Measurements from ENCODE around the gene NTN4. TPM values are rescaled to one million over a fixed set of nuclear protein-coding genes. Genes with fewer than 3 reads are reported as not detected.
"Not testable (repeated sequence)": the region's sequence is repeated elsewhere in the genome, so short reads cannot be mapped to it uniquely, and the experiment has no call there.

The NTN4 gene
- total RNA-seq, 1 donor from 2014 or later, result 0.13 TPM

DNA sequence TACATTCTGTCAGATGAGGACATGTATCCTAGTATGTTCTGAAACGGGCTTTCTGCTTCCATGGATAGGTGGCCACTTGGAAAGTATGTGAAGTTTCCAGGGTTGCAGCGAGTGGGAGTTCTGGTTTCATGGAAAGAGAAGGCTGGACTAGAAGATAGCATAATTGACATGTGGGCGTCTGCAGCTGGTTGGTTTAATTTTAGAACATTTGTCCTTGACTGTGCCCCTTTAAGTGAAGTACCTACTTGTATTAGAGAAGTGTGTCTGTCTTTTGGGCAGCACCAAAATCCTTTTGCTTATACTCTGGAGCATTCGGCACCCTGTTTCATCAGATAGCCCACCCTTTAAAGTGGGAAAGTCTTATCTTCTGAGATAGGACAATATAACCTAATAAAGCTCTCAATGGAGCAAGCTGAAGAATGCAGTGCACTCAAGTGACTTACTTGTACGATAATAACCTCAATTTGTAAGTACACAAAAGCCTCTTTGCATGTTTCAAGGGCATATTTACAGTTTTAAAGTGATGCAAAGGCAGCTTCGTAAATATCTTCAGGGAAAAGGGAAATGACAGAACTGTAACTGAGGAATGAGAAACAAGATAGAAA lies 35.2 kb downstream of the NTN4 start:
- H3K4me1 Mint-ChIP-seq (ENCODE audit: unreplicated experiment), result peaks cover 10% of the 10 kb centered on the region
- H3K4me3 Mint-ChIP-seq (ENCODE audit: unreplicated experiment), result no peak overlapping the region
- no peaks in the 10 kb centered on the region for H3K27me3 Mint-ChIP-seq (ENCODE audit: unreplicated experiment)
- H3K27ac Mint-ChIP-seq (ENCODE audit: unreplicated experiment), result no peak overlapping the region
- no peaks in the 10 kb centered on the region for H3K9me3 Mint-ChIP-seq (ENCODE audit: unreplicated experiment)
- H3K36me3 Mint-ChIP-seq (ENCODE audit: low read depth, unreplicated experiment), result no peaks in the 10 kb centered on the region
- DNase-seq (ENCODE audit: low spot score), result no peak
- TF ChIP-seq, protein P1, sequence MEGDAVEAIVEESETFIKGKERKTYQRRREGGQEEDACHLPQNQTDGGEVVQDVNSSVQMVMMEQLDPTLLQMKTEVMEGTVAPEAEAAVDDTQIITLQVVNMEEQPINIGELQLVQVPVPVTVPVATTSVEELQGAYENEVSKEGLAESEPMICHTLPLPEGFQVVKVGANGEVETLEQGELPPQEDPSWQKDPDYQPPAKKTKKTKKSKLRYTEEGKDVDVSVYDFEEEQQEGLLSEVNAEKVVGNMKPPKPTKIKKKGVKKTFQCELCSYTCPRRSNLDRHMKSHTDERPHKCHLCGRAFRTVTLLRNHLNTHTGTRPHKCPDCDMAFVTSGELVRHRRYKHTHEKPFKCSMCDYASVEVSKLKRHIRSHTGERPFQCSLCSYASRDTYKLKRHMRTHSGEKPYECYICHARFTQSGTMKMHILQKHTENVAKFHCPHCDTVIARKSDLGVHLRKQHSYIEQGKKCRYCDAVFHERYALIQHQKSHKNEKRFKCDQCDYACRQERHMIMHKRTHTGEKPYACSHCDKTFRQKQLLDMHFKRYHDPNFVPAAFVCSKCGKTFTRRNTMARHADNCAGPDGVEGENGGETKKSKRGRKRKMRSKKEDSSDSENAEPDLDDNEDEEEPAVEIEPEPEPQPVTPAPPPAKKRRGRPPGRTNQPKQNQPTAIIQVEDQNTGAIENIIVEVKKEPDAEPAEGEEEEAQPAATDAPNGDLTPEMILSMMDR (IDR thresholded peaks at IDR 0.05; ENCODE audit: unreplicated experiment), result no peak

DNA sequence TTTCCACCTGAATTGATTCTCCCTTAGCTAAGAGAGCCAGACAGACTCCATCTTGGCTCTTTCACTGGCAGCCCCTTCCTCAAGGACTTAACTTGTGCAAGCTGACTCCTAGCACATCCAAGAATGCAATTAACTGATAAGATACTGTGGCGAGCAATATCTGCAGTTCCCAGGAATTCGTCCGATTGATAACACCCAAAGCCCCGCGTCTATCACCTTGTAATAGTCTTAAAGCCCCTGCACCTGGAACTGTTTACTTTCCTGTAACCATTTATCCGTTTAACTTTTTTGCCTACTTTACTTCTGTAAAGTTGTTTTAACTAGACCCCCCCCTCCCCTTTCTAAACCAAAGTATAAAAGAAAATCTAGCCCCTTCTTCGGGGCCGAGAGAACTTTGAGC lies 44.5 kb downstream of the NTN4 start:
- not testable (repeated sequence) for H3K4me3 Mint-ChIP-seq (ENCODE audit: unreplicated experiment); DNase-seq (ENCODE audit: low spot score); H3K27me3 Mint-ChIP-seq (ENCODE audit: unreplicated experiment); H3K4me1 Mint-ChIP-seq (ENCODE audit: unreplicated experiment); H3K9me3 Mint-ChIP-seq (ENCODE audit: unreplicated experiment); H3K27ac Mint-ChIP-seq (ENCODE audit: unreplicated experiment); H3K36me3 Mint-ChIP-seq (ENCODE audit: low read depth, unreplicated experiment)

DNA sequence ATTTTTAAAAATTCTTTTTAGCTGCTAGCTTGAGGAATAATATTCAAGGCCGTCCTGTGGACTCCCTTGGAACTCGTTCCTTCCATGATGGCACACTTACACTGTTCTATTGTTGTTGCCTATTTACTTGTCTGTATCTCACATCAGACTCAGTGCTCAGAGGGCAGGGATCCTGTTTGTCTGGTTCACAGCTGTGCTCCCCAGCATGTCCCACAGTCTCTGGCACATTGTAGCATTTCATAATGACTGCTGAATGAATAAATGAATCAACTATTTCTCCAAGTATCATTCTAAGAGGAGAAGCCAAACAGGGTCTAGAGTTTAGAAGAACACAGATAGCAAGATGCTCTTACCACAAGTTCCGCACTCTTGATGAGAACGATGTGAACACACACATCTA lies 48.0 kb downstream of the NTN4 start:
- H3K27me3 Mint-ChIP-seq (ENCODE audit: unreplicated experiment), result no peaks in the 10 kb centered on the region
- H3K36me3 Mint-ChIP-seq (ENCODE audit: low read depth, unreplicated experiment), result no peaks in the 10 kb centered on the region
- no peaks in the 10 kb centered on the region for H3K9me3 Mint-ChIP-seq (ENCODE audit: unreplicated experiment)
- no peak overlapping the region for H3K4me3 Mint-ChIP-seq (ENCODE audit: unreplicated experiment)
- no peaks in the 10 kb centered on the region for H3K4me1 Mint-ChIP-seq (ENCODE audit: unreplicated experiment)
- no peak overlapping the region for H3K27ac Mint-ChIP-seq (ENCODE audit: unreplicated experiment)
- TF ChIP-seq, protein P1 (IDR thresholded peaks at IDR 0.05; ENCODE audit: unreplicated experiment), result no peak
- DNase-seq (ENCODE audit: low spot score), result no peak

DNA sequence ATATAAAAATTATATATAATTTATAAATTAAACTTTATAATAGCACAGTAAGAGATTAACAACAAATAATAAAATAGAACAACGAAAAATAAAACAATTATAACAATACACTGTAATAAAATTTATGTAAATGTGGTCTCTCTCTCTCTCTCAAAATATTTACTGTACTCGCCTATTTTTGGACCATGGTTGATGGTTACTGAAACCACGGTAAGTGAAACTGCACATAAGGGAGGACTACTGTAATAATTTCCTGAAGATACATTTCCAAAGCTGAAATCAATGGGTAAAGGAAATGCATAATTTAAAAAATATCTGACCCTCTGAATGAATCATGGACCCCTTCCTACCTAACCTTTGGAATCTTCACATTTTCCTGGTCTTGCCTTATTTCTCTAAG lies 48.9 kb downstream of the NTN4 start:
- no peak for DNase-seq (ENCODE audit: low spot score)
- H3K9me3 Mint-ChIP-seq (ENCODE audit: unreplicated experiment), result no peaks in the 10 kb centered on the region
- H3K27ac Mint-ChIP-seq (ENCODE audit: unreplicated experiment), result no peak overlapping the region
- TF ChIP-seq, protein P1 (IDR thresholded peaks at IDR 0.05; ENCODE audit: unreplicated experiment), result no peak
- H3K36me3 Mint-ChIP-seq (ENCODE audit: low read depth, unreplicated experiment), result no peaks in the 10 kb centered on the region
- H3K4me1 Mint-ChIP-seq (ENCODE audit: unreplicated experiment), result no peaks in the 10 kb centered on the region
- H3K4me3 Mint-ChIP-seq (ENCODE audit: unreplicated experiment), result no peak overlapping the region
- H3K27me3 Mint-ChIP-seq (ENCODE audit: unreplicated experiment), result no peaks in the 10 kb centered on the region

DNA sequence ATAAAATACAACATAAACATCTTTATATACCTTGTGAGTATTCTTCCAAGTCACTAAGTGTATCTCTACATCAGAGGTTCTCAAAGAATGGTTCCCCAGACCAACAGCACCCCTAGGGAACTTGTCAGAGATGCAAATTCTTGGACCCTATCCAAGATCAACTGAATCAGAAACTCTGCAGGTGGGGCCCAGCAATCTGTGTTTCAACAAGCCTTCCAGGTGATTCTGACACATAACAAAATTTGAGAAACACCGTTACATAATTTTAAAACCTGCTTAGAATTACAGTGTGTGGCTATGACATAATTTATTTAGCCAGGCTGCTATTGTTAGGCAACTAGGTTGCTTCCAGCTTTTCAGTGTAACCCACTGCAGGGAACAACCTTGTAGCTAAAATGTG lies 49.8 kb downstream of the NTN4 start:
- Mint-ChIP-seq H3K4me1 (ENCODE audit: unreplicated experiment) (no peaks in the 10 kb centered on the region), H3K4me3 (ENCODE audit: unreplicated experiment) (no peak overlapping the region), H3K9me3 (ENCODE audit: unreplicated experiment) (no peaks in the 10 kb centered on the region), H3K27me3 (ENCODE audit: unreplicated experiment) (no peaks in the 10 kb centered on the region), H3K27ac (ENCODE audit: unreplicated experiment) (no peak overlapping the region), H3K36me3 (ENCODE audit: low read depth, unreplicated experiment) (no peaks in the 10 kb centered on the region)
- no peak for DNase-seq (ENCODE audit: low spot score)
- TF ChIP-seq, protein P1 (IDR thresholded peaks at IDR 0.05; ENCODE audit: unreplicated experiment), result no peak
